ENCODE results near the gene SND1.

DNA sequence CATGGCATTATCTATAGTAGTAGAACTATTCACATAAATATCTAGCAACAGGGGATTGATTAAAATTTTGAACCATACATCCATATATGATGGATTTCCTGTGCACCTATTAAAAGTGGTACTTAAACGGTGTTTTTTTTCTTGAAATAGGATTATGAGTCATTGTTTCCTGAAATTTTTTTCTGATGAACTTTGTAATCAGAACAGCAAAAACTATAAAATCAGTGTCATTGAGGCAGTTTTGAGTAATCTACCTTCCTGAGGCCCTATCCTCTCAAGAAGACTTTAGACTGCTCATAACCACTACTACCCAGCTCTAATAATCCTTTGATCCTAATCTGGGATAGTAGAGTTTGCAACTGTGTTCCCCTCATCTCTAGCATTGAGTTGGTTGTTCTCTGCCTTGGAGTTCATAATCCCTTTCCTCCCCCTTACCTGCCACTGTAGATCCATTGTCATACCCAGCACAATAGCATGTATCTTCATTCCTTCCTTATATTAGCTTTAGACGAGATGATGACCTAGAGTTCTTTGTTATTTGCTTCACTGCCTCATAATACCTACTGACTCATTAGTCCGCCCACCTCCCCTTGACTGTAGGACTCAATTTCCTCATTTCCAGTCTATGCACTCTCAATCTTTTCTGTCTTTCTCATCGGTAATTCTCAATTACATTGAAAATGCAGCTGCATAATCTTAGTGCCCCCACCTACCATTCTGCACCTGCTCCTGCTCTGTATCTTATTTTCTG is 245.9 kb downstream of the SND1 start:
- TF ChIP-seq POLR2A (IDR thresholded peaks at IDR 0.05; ENCODE audit: low read length) (no peak), GATA1 (IDR thresholded peaks at IDR 0.05; ENCODE audit: low read depth, low read length) (no peak)

Measured in erythroblast (primary cell).